Esophagus squamous epithelium (tissue), 4 donors: ENCODE results near the gene HSPA2.

Experiments
- CTCF ChIP-seq, 6 experiments: fragments of 450-650 bp in 4 of 6; fragments of 200-600 bp in 2 of 6; sonication (generic) in 2 of 6; IDR thresholded peaks; one replicate each; pipeline ENCODE4 v1.5.1; 2016 to 2019; ENCODE audit warnings: antibody characterized with exemption in 6 of 6, mild to moderate bottlenecking in 4 of 6, moderate library complexity in 4 of 6
- POLR2A ChIP-seq, 4 donors: fragments of 450-650 bp; IDR thresholded peaks; one replicate each; pipeline ENCODE4 v1.6.1; 2017; ENCODE audit warnings: antibody characterized with exemption in 4 of 4, mild to moderate bottlenecking in 4 of 4, moderate library complexity in 3 of 4

GRCh38 chr14:64572386-64573104 is 32.0 kb downstream of the HSPA2 start:
- TF ChIP-seq CTCF (IDR thresholded peaks at IDR 0.05) (no peak), POLR2A (IDR thresholded peaks at IDR 0.05) (no peak)
